GM18505 (cell line): Measurements from ENCODE around the gene MS4A14.
"Not testable (repeated sequence)": the region's sequence is repeated elsewhere in the genome, so short reads cannot be mapped to it uniquely, and the experiment has no call there.

Experiments
- ATAC-seq: cut with Tn5 transposase; IDR thresholded peaks from one replicate; pipeline ENCODE4 v1.9.1; 2021; ENCODE audit not compliant: unreplicated experiment
- POLR2A ChIP-seq: IDR thresholded peaks from 4 replicates; pipeline ENCODE4 v1.6.1; 2011; ENCODE audit warnings: borderline replicate concordance; ENCODE audit not compliant: insufficient read depth, insufficient read length; ENCODE audit errors: extremely low read depth

The MS4A14 gene, protein sequence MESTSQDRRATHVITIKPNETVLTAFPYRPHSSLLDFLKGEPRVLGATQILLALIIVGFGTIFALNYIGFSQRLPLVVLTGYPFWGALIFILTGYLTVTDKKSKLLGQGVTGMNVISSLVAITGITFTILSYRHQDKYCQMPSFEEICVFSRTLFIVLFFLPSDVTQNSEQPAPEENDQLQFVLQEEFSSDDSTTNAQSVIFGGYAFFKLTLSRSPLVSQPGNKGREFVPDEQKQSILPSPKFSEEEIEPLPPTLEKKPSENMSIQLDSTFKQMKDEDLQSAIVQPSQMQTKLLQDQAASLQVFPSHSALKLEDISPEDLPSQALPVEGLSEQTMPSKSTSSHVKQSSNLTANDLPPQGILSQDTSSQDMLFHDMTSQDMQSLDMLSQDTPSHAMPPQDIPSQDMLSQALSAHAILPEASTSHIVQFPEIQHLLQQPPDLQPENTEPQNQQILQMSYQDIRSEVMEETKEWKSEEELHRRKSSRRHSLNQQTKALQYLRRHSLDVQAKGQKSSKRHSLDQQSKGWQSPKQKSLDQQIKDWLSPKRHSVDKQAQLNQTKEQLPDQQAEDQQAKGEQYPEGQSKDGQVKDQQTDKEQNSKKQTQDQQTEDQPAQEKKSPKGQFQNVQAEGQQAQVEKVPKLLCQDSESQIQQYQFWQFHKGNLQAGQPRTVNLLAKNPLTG

DNA sequence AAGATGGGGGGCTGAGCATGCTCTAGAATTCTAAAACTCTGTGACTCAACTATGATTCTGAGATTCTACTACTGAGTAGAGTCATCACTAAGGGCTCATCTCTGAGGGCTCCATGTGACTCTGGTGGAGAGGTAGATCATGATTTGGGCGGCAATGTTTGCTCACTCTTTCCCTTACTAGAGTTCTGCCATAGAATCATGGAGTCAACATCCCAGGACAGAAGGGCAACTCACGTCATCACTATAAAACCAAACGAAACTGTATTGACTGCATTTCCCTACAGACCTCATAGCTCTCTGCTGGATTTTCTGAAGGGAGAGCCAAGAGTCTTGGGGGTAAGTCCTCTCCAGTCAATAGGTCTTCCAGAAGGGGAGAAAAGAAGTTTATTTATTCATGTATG lies at the start of gene MS4A14:
MS4A14 (plus strand) TSS at position 78 of the 400 bp plus-strand sequence; CDS start at position 198, 120 bp downstream.
- TF ChIP-seq POLR2A = no peak
- no peak for ATAC-seq

DNA sequence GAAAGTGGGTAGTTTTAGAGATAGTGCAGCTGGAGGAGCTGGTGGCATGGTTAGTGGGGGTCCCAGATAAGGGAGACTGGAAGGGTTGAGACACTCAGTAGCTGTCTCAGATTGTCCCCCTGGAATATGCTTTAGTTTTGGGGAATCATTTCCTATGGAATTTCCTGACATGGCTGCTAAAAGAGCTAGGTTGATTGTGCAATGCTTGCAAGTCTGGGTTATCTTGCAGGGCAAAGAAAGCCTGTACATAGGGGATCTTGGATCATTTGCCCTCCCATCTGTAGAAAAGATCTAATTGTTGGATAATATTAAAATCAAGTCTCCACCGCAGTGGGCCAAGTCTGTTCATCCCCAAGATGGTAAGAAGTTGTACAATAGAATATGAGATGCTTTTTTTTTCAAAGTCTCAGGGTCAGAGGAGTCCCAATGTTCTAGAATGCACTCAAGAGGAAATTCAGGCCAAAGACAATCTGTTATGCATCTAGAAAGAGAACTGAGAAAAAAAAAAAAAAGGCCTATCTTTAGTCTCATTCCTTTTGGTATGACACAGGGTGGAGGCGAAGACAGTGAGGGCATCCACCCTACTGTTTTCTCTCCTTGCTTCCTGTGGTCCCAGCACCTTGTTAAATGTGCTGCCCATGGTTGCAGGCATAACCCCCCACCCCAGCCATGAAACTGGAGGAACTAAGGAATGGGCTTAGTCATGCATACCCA lies 49.0 kb upstream of the MS4A14 start:
- ATAC-seq = no peak
- TF ChIP-seq POLR2A = no peak

DNA sequence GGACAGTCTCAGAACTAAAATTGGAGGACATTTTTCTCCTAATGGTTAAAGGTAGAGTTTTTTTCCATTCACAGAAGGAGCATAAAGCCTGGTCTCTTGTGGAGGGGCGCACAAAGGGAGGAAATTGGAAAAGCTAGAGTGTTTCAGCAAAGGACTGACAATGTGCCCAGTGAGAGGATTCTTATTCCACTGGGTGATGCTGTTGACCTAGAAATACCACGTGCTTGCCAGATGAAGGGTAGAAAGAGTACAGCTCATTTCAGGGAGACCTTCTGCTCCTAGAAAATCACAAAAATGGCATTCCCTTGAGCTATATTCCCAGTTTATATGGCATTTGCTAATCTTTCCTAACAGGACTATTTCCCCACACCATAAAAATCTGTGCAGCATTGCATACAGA lies 48.1 kb upstream of the MS4A14 start:
- no peak for TF ChIP-seq POLR2A
- no peak for ATAC-seq

DNA sequence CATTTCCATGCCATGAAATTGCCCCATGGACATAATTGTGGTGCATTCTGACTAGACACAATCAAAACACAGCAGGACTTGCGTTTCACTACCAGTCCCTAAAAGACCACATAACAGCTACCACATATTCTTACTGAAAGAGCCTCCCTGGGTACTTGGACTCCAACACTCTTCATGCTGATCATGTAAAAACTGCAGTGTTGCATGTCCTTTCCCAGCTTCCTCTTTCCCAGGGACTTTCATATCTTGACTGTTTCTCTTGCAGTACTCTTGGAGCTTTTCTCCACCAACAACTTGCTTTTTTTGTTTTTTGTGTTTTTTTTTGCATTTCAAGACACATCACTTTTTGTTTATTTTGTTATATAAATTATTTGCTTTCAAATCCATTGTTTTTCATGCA lies 46.3 kb upstream of the MS4A14 start:
- TF ChIP-seq POLR2A = no peak
- no peak for ATAC-seq

DNA sequence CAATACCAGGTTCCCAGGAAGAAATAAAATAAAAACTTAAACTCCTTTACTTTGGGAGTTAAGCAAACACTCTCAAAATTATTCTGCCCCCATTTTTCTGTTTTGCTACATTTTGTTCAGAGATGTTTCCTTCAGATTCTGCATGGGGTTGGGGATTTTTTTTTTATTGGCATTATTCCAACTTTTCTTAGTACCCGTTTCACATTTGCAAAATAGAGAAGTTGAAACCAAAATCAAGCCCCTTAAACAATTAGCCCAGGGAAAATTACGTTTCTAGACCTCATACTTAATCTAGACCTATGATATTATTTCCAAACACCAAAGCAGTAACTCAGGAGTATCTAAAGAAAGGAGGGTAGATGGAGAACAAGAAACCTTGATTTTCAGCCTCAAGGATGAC lies 38.5 kb upstream of the MS4A14 start:
- ATAC-seq = no peak
- no peak for TF ChIP-seq POLR2A

DNA sequence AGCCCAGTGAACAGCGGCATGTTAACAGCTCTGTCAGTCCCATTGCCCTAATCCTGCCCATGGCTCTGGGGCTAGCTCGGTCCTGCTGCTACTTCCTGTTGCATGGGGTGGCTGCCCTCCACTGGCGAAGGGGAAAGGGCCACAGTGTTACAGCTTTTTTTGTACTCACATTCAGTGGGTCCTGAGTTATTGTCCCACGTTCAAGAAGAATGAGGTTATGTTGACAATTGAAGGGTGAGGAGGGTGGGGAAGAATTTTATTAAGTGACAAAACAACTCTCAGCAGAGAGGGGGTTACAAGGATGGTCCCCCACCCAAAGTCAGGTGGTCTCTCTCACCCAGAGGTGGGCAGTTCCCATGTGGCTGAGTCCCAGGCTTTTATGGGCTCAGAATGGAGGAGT lies 35.6 kb upstream of the MS4A14 start:
- no peak for TF ChIP-seq POLR2A
- no peak for ATAC-seq

DNA sequence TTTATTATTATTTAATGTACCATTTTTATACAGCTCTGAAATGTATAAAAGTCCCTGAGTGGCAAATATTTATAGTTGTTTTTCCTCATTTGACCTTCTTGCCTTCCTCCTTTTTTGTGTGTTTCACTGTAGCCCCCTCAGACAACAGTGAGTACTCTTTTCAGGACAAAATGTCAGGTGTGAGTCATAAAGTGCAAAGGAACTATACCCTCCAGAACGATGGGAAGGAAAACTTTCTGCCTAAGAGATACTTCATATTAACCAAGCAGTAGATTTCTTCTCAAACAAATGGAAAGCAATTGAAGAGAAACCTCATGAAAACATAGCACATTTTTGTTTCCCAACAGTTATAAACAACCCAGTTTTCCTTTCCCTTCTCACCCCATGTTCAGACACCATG lies 34.0 kb upstream of the MS4A14 start:
- TF ChIP-seq POLR2A = no peak
- no peak for ATAC-seq

DNA sequence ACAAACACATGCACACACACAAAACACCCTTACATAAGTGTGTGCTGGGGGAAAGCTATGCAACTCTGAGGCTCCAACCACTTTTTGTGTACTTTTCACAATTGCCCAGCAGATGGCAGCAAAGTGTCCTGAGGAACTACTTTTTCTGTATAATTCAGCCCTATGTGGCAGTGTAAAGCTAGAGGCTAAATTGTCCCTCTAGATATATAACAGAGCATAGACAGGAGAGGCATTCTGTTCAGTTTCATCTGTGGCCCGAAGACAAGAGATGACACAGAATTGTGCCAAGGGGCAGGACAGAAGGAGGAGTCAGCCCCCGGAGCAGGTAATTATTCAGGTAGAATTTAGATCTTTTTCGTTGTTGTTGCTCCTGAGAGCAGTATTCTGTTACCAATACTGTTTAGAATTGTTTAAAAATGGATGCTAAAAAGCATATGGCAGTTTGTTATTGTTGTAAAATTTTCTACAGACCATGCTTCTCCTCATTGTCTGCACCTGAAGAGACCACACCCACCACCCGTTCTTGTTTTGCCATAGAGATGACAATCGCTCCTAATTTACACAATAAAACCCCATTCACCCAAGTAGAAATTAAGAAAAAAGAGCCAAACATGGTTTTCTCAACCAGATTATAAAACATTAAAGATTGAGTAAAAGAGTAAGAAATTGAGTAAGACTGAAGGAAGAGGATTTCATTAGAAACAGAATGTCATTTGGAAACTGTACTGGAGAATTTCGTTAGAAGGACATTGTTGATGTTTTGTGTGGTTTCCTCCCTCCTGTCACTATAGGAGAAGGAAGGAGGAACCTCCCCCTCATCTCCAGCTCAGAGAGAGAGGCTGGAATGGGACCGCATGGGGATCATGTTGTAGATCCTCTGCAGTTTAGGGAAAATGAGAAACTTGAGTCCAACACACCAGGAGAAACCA lies 32.5 kb upstream of the MS4A14 start:
- peak; percentile 65 for ATAC-seq
- TF ChIP-seq POLR2A = no peak

DNA sequence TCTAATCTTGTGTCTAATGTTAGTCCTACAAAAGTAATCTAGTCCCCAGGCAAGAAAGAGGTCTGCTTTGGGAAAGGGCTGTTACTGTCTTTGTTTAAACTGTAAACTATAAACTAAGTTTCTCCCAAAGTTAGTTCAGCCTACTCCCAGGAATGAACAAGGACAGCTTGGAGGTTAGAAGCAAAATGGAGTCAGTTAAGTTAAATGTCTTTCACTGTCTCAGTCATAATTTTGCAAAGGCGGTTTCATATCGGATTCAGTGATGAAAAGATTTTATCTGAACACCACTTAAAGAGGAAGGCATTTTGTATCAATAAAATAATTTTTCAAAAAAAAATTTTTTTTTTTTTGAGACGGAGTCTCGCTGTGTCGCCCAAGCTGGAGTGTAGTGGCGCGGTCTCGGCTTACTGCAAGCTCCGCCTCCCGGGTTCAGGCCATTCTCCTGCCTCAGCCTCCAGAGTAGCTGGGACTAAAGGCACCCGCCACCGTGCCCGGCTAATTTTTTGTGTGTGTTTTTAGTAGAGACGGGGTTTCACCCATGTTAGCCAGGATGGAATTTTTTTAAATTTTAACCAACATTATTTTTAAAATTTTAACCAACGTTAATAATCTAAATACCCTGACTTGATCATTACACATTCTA lies 29.9 kb upstream of the MS4A14 start:
- ATAC-seq = not testable (repeated sequence)

DNA sequence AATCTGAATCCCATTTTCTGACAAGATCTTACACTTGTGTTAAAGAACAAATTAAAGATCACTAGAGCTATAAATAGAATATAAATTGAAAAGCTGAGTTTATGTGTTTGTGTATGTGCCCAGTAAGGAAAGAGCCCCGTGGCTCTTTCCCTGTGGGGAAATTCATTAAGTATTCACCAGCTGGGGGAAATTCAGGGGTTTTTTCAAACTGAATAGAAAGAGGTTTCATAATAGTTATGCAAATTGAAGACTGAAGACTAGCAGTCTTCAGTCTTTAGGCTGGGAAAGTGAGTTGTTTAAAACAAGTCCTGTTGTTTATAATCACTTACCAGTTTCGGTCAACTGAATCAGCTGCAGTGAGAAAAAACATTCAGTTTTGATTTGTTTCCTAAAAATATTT lies 29.2 kb upstream of the MS4A14 start:
- no peak for TF ChIP-seq POLR2A
- ATAC-seq = peak; percentile 69

DNA sequence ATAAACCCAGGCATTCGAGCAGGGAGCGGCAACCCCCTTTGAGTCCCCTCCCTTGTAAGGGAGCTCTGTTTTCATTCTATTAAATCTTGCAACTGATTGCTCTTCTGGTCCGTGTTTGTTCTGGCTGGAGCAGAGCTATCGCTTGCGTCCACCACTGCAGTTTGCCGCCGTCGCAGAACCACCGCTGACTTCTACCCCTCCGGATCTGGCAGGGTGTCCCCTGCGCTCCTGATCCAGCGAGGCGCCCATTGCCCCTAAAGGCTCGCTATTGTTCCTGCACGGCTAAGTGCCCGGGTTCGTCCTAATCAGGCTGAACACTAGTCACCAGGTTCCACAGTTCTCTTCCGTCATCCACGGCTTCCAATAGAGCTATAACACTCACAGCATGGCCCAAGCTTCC lies 28.4 kb upstream of the MS4A14 start:
- no peak for ATAC-seq
- no peak for TF ChIP-seq POLR2A

DNA sequence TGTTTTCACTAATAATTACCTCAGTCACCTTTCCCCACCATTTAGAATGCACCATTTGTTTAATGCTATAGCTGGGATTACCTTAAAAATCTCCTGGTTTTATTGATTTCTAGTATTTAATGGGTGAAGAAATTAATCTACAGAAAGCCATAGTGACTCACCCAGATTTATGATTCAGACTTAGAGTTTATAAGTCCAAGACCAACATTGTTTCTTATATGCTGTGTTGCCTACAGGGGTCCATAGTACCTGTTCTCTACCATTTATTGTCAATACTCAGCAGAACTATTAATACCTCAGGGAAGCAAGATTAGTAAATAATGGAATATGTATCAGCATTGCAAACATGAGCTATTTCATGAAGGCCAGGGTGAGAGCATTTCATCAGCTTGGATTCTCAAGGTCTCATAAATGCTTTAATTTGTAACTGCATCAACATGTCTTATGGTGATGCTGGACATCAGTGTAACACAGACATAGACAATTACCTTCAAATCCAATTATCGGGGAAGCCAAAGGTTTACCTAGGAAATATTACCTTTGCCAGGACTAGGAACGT lies 25.9 kb upstream of the MS4A14 start:
- no peak for ATAC-seq
- TF ChIP-seq POLR2A = no peak
